Uterus (tissue), 4 donors: ENCODE data around the gene EFNA4. TPM values are rescaled to one million over a fixed set of nuclear protein-coding genes. Genes with fewer than 3 reads are reported as not detected.

Experiments
- DNase-seq, 2 donors: peaks; one replicate each; pipeline ENCODE4 v3.0.0-alpha.2; 2019 to 2020
- H3K27ac ChIP-seq, 2 donors: fragments of 200-600 bp; sonication (generic); 1 replicate in 1 of 2; 2 replicates in 1 of 2; pipeline ENCODE4 v1.5.1; 2016 to 2018
- H3K27me3 ChIP-seq, 2 donors: fragments of 200-600 bp; sonication (generic); one replicate each; pipeline ENCODE4 v1.5.1; 2018 to 2019; ENCODE audit warnings: control low read depth in 1 of 2
- H3K36me3 ChIP-seq, 2 donors: fragments of 200-600 bp; sonication (generic); one replicate each; pipeline ENCODE4 v1.5.1; 2019; ENCODE audit warnings: control low read depth in 1 of 2
- H3K4me1 ChIP-seq, 2 donors: fragments of 200-600 bp; sonication (generic); one replicate each; pipeline ENCODE4 v1.5.1; 2018 to 2019; ENCODE audit warnings: control low read depth in 1 of 2
- H3K4me3 ChIP-seq, 2 donors: fragments of 200-600 bp; sonication (generic); 1 replicate in 1 of 2; 2 replicates in 1 of 2; pipeline ENCODE4 v1.5.1; 2018 to 2019; ENCODE audit warnings: mild to moderate bottlenecking in 1 of 2
- H3K9me3 ChIP-seq, 2 donors: fragments of 200-600 bp; sonication (generic); one replicate each; pipeline ENCODE4 v1.5.1; 2019; ENCODE audit warnings: control low read depth in 1 of 2
- CTCF ChIP-seq, 4 experiments: fragments of 200-600 bp in 2 of 4; fragments of 450-650 bp in 2 of 4; sonication (generic) in 2 of 4; IDR thresholded peaks; one replicate each; pipeline ENCODE4 v1.5.1; 2016 to 2019; ENCODE audit warnings: antibody characterized with exemption in 4 of 4, mild to moderate bottlenecking in 2 of 4, moderate library complexity in 1 of 4
- POLR2A ChIP-seq, 2 donors: fragments of 450-650 bp; IDR thresholded peaks; one replicate each; pipeline ENCODE4 v1.6.1; 2016; ENCODE audit warnings: antibody characterized with exemption in 2 of 2, mild to moderate bottlenecking in 1 of 2, moderate library complexity in 1 of 2
- intact Hi-C: fragments of 100-400 bp; cut with DNase I; formaldehyde crosslinking; loops from one replicate; pipeline ENCODE4 v1.15.1; 2023; ENCODE audit warnings: low total_unique reads
- total RNA-seq, 4 donors: library from RNA; depleted of rRNA in 3 of 4; stranded (reverse); fragments of >200 nt in 3 of 4; gene quantifications; one replicate each; pipeline versions ENCODE4 v1.1.0 to v1.2.4, GENCODE V29; 2014 to 2023
- donor health status: DM: yes; HTN: yes; CAD: no.

EFNA4 gene
- total RNA-seq, 4 donors from 2014 or later = 8.0 to 8.4 TPM; not detected in 2

GRCh38 chr1:155107309-155108264, 44.0 kb downstream of the EFNA4 start:
- Histone ChIP-seq H3K4me3 (no peak overlapping the region), H3K4me1 (no peaks in the 10 kb centered on the region), H3K27ac (no peak overlapping the region), H3K36me3 (no peaks in the 10 kb centered on the region), H3K27me3 (no peaks in the 10 kb centered on the region), H3K9me3 (no peaks in the 10 kb centered on the region)
- DNase-seq = no peak
- intact Hi-C loops = no loop called here
- no peak for TF ChIP-seq POLR2A (IDR thresholded peaks at IDR 0.05)
- no peak for TF ChIP-seq CTCF (IDR thresholded peaks at IDR 0.05)

GRCh38 chr1:155108296-155108695, 44.8 kb downstream of the EFNA4 start:
- intact Hi-C loops = no loop called here
- no peak for DNase-seq
- no peaks in the 10 kb centered on the region for H3K27me3 ChIP-seq

GRCh38 chr1:155110381-155110780, 46.8 kb downstream of the EFNA4 start:
- DNase-seq = no peak
- Histone ChIP-seq H3K4me3 (no peak overlapping the region), H3K4me1 (no peaks in the 10 kb centered on the region), H3K36me3 (no peaks in the 10 kb centered on the region), H3K27me3 (no peaks in the 10 kb centered on the region), H3K9me3 (no peaks in the 10 kb centered on the region), H3K27ac (no peak overlapping the region)
- intact Hi-C loops = no loop called here
- TF ChIP-seq POLR2A (IDR thresholded peaks at IDR 0.05) (no peak), CTCF (IDR thresholded peaks at IDR 0.05) (no peak)

More at GRCh38 chr1:155108296-155108695, 44.8 kb downstream of the EFNA4 start:
- no peak overlapping the region for H3K4me3 ChIP-seq
- no peaks in the 10 kb centered on the region for H3K9me3 ChIP-seq
- H3K4me1 ChIP-seq = no peaks in the 10 kb centered on the region
- no peak overlapping the region for H3K27ac ChIP-seq
- H3K36me3 ChIP-seq = no peaks in the 10 kb centered on the region
- TF ChIP-seq CTCF (IDR thresholded peaks at IDR 0.05) (no peak), POLR2A (IDR thresholded peaks at IDR 0.05) (no peak)

GRCh38 chr1:155110826-155111225, 47.3 kb downstream of the EFNA4 start:
- Histone ChIP-seq H3K36me3 (no peaks in the 10 kb centered on the region), H3K27ac (no peak overlapping the region), H3K27me3 (no peaks in the 10 kb centered on the region), H3K4me3 (no peak overlapping the region), H3K4me1 (no peaks in the 10 kb centered on the region), H3K9me3 (no peaks in the 10 kb centered on the region)
- intact Hi-C loops = no loop called here
- DNase-seq = no peak
- TF ChIP-seq POLR2A (IDR thresholded peaks at IDR 0.05) = no peak
- TF ChIP-seq CTCF (IDR thresholded peaks at IDR 0.05) = no peak

- Histone ChIP-seq H3K36me3 (no peaks in the 10 kb centered on the region), H3K27me3 (no peaks in the 10 kb centered on the region), H3K4me1 (no peaks in the 10 kb centered on the region), H3K4me3 (no peak overlapping the region), H3K27ac (no peak overlapping the region), H3K9me3 (no peaks in the 10 kb centered on the region)
- intact Hi-C loops = no loop called here
- DNase-seq = no peak
- TF ChIP-seq POLR2A (IDR thresholded peaks at IDR 0.05) (no peak), CTCF (IDR thresholded peaks at IDR 0.05) (no peak)
These were observed 50.0 kb downstream of the EFNA4 start for GRCh38 chr1:155113450-155113980.
